H1 (cell line): ENCODE data around the gene KIF5A. TPM values are rescaled to one million over a fixed set of nuclear protein-coding genes. Genes with fewer than 3 reads are reported as not detected.

Source experiments
- ATF2 ChIP-seq: IDR thresholded peaks from 2 replicates; pipeline ENCODE4 v1.6.1; 2012; ENCODE audit warnings: low read length, inconsistent platforms
- BCL11A ChIP-seq, 2 experiments: IDR thresholded peaks; one replicate each; pipeline ENCODE4 v1.6.1; 2011; ENCODE audit warnings: low read depth in 2 of 2, low read length in 2 of 2, mild to moderate bottlenecking in 2 of 2
- EGR1 ChIP-seq: IDR thresholded peaks from 2 replicates; pipeline ENCODE4 v1.6.1; 2011; ENCODE audit warnings: low read depth, low read length, borderline replicate concordance
- JUN ChIP-seq: IDR thresholded peaks from 2 replicates; pipeline ENCODE4 v1.6.1; 2011; ENCODE audit warnings: low read depth, mild to moderate bottlenecking, improper control_type of control experiment, low read length
- JUND ChIP-seq: IDR thresholded peaks from 2 replicates; pipeline ENCODE4 v1.6.1; 2011; ENCODE audit warnings: mild to moderate bottlenecking, improper control_type of control experiment, low read length
- RBBP5 ChIP-seq: IDR thresholded peaks from 2 replicates; pipeline ENCODE4 v1.7.1; 2012; ENCODE audit warnings: low read depth, mild to moderate bottlenecking, inconsistent platforms, low read length, moderate library complexity, borderline replicate concordance
- RXRA ChIP-seq: IDR thresholded peaks from 2 replicates; pipeline ENCODE4 v1.6.1; 2011; ENCODE audit warnings: low read depth, mild to moderate bottlenecking, low read length, moderate library complexity; ENCODE audit not compliant: insufficient read depth
- SP2 ChIP-seq: IDR thresholded peaks from 2 replicates; pipeline ENCODE4 v1.6.1; 2012; ENCODE audit warnings: mild to moderate bottlenecking, low read length, inconsistent platforms
- SRF ChIP-seq: IDR thresholded peaks from 2 replicates; pipeline ENCODE4 v1.6.1; 2011; ENCODE audit warnings: mild to moderate bottlenecking, low read depth, low read length, moderate library complexity
- SUZ12 ChIP-seq: fragments of 200-600 bp; sonication (generic); IDR thresholded peaks from 2 replicates; pipeline ENCODE4 v1.6.1; 2012; ENCODE audit warnings: mild to moderate bottlenecking, inconsistent platforms, low read length, moderate library complexity, mixed read lengths
- TAF1 ChIP-seq: IDR thresholded peaks from 2 replicates; pipeline ENCODE4 v1.6.1; 2011; ENCODE audit warnings: mild to moderate bottlenecking, low read depth, low read length
- TAF7 ChIP-seq: optimal IDR thresholded peaks from 2 replicates; pipeline ENCODE3; 2011; ENCODE audit warnings: low read depth, mild to moderate bottlenecking, inconsistent platforms, low read length, moderate library complexity, borderline replicate concordance
- TBP ChIP-seq: IDR thresholded peaks from 2 replicates; pipeline ENCODE4 v1.6.1; 2011; ENCODE audit warnings: low read depth, low read length, improper control_type of control experiment
- TEAD4 ChIP-seq: IDR thresholded peaks from 2 replicates; pipeline ENCODE4 v1.6.1; 2012; ENCODE audit warnings: low read depth, low read length, inconsistent platforms, mixed read lengths
- ZNF274 ChIP-seq: IDR thresholded peaks from 2 replicates; pipeline ENCODE4 v1.7.0; 2012; ENCODE audit warnings: low read length, borderline replicate concordance; ENCODE audit errors: extremely low read depth
- polyA plus RNA-seq, 7 experiments: library from polyadenylated mRNA; depleted of rRNA in 3 of 7; stranded (reverse) in 5 of 7; unstranded in 2 of 7; fragments of >200 nt in 5 of 7; fragments of 200-250 nt in 2 of 7; gene quantifications; 1 replicate in 5 of 7; 2 replicates in 1 of 7; 4 replicates in 1 of 7; pipeline versions ENCODE4 v1.2.1 to v1.2.3, GENCODE V29; 2011 to 2013; ENCODE audit warnings: missing spikeins in 2 of 7, mixed read lengths in 2 of 7
- total RNA-seq: library from RNA; stranded (reverse); fragmentation: NEBNext Ultra II Directional; extraction: Animal tissue kit (Norgen Biotek cat#: 25700); gene quantifications from 2 replicates; pipeline ENCODE4 v1.2.1, GENCODE V29; 2021
- TF ChIP-seq, protein P1 (sequence below): IDR thresholded peaks from 2 replicates; pipeline ENCODE4 v1.6.1; 2012; ENCODE audit warnings: inconsistent platforms

KIF5A gene
- total and polyA plus RNA-seq, 2 of the 8 experiments (the other 6 are each of a cell fraction or from before 2014, with no cell fraction given): 10.7 to 21.9 TPM

GRCh38 chr12:57619434-57620244, 69.8 kb downstream of the KIF5A start (continued):
- TF ChIP-seq RXRA (no peak), TEAD4 (no peak), SRF (no peak), TAF7 (no peak), ZNF274 (no peak), EGR1 (no peak), TBP (peak; percentile 14; the same call in 1 of the 2 replicates), TAF1 (0 out of 2 replicates have a peak, but pooled peaks have one; percentile 7), ATF2 (no peak), JUND (no peak), RBBP5 (no peak), BCL11A (IDR thresholded peaks at IDR 0.05; ENCODE audit: low read depth in 2 of 2, low read length in 2 of 2) (no peak), JUN (no peak), SP2 (no peak), SUZ12 (peak; percentile 83)
- TF ChIP-seq, protein P1, sequence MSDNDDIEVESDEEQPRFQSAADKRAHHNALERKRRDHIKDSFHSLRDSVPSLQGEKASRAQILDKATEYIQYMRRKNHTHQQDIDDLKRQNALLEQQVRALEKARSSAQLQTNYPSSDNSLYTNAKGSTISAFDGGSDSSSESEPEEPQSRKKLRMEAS: peak; percentile 55
